Bronchus fibroblast of lung (primary cell): ENCODE results near the gene SFT2D2. TPM values are rescaled to one million over a fixed set of nuclear protein-coding genes. Genes with fewer than 3 reads are reported as not detected.

Experiments
- total RNA-seq: library from RNA; depleted of rRNA; stranded (reverse); fragments of >200 nt; gene quantifications from 2 replicates; pipeline ENCODE4 v1.2.3, GENCODE V29; 2015

SFT2D2 gene
- total RNA-seq: 14.3 and 17.5 TPM in 2 replicates

DNA sequence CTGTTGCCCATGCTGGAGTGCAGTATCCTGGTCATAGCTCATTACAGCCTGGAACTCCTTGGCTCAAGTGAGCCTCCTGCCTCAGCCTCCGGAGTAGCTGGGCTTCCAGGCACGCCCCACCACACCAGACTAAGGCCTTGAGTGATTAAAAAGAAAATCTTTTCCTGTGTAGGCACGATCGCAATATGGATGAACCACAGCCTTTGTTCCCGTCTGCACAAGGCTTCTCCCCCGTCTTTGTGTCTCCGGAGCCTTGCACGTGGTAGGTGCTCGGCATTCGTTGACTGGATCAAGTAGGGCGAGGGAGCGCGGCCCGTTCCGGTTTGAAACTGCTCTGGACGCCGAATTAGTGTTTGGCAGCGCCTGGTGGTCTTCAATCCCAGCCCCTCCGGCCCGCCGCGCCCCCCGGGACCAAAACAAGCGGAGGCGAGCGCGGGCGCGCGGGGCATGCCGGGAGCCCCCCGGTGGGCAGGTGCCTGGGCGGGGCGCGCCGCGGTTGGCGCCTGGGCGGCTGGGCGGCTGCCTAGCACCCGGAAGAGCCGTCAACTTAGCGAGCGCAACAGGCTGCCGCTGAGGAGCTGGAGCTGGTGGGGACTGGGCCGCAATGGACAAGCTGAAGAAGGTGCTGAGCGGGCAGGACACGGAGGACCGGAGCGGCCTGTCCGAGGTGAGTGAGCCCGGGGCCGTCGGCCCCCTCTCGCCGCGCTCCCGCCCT, at the start of gene SFT2D2:
Gene SFT2D2 (plus strand): TSS at position 529 of the 715 bp plus-strand sequence. CDS start 76 bp downstream, at position 605.

GRCh38 chr1:168178638-168179437, 47.0 kb upstream of the SFT2D2 start, which contains the start of gene TIPRL:
Gene TIPRL (plus strand): TSS chr1:168178962. CDS start chr1:168179078, 116 bp downstream.

DNA sequence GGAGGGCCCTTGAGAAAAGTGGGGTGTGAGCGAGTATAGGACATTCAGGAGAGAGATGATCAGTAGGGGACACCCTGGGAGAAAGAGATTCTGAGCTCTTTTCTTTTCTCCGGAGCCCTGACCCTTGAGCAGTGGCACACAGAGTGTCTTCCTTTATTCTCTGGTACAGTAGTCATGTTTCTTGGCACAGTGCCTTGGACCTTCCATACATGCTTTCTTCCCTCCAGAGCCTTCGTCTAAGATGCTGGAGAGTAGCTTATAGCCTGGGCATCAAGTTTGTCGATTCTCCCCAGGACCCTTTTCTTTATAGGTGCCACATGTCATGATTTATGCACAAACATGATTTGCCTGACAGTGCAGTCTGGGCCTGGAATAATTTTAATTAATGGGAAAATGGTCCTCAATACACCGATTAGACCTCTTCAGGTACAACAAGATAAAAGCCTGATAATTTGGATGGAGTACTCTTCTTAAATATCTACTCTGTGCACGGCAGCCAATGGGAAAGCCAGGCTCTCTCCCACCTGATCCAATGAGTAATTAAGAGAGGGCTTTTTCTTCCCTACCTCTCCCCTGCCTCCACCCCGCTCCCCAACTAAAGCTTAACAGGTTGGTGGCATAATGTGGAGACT, 54.6 kb downstream of the SFT2D2 start, which contains the start of gene TBX19:
Gene TBX19 (plus strand): TSS at position 582 of the 632 bp plus-strand sequence. CDS start 214 bp downstream, outside the sequence.

Other genes with a start within 250 kb of the SFT2D2 start
- 8.9 and 11.1 TPM in 2 replicates for gene GPR161, start 89.1 kb upstream of the SFT2D2 start, total RNA-seq
- gene TIPRL, start 47.0 kb upstream of the SFT2D2 start, total RNA-seq: 19.5 and 22.2 TPM in 2 replicates
- gene TBX19, start 54.9 kb downstream of the SFT2D2 start, total RNA-seq: 0.34 and 0.59 TPM in 2 replicates